Endothelial cell of umbilical vein (primary cell): Measurements from ENCODE around the gene ISOC1. TPM values are rescaled to one million over a fixed set of nuclear protein-coding genes. Genes with fewer than 3 reads are reported as not detected.

Source experiments
- BruUV-seq: library from RNA; stranded (reverse); fragments of 400-500 nt; replicated peaks from 2 replicates; lab custom pipeline; 2021; lab: Mats Ljungman, UMichigan
- CTCF ChIA-PET: fragments of 300-600, 350-600 bp; sonication (Branson Sonifier 250); formaldehyde crosslinking; loops from one replicate; lab custom pipeline; 2021; ENCODE audit warnings: antibody characterized with exemption, inconsistent platforms; lab: Charles Lee
- POLR2A ChIA-PET: fragments of 300-600, 350-600 bp; sonication (Branson Sonifier 250); formaldehyde crosslinking; loops from one replicate; lab custom pipeline; 2021; ENCODE audit warnings: antibody characterized with exemption, inconsistent platforms; lab: Charles Lee
- DNase-seq: peaks from one replicate; pipeline ENCODE4 v3.0.0-alpha.2; 2011; ENCODE audit warnings: low read depth, low spot score
- FAIRE-seq: peaks from 2 replicates; lab custom pipeline; 2011; peaks lifted over from hg19 to GRCh38; lab: Jason Lieb, UNC
- H2AFZ ChIP-seq: 2 replicates; pipeline ENCODE4 v1.6.0; 2012; ENCODE audit warnings: low read depth, low read length, control low read depth, inconsistent platforms
- H3K27ac ChIP-seq: 2 replicates; pipeline ENCODE4 v1.5.1; 2011; ENCODE audit warnings: low read depth, mild to moderate bottlenecking, control low read depth, low read length, moderate library complexity; ENCODE audit not compliant: insufficient read depth
- H3K27me3 ChIP-seq, 2 experiments: 2 replicates each; pipeline versions ENCODE4 v1.6.0 to v1.6.1; 2011; ENCODE audit warnings: low read length in 2 of 2, mixed read lengths in 1 of 2; ENCODE audit not compliant: control insufficient read depth in 2 of 2, insufficient read depth in 2 of 2
- H3K36me3 ChIP-seq, 2 experiments: 2 replicates in 1 of 2; 3 replicates in 1 of 2; pipeline ENCODE4 v1.5.1; 2011; ENCODE audit warnings: low read length in 2 of 2, mild to moderate bottlenecking in 1 of 2, moderate library complexity in 1 of 2; ENCODE audit not compliant: control insufficient read depth in 2 of 2, insufficient read depth in 2 of 2; ENCODE audit errors: extremely low read depth in 1 of 2
- H3K4me1 ChIP-seq: 3 replicates; pipeline ENCODE4 v1.5.1; 2011; ENCODE audit warnings: mild to moderate bottlenecking, low read length; ENCODE audit not compliant: control insufficient read depth, insufficient read depth; ENCODE audit errors: extremely low read depth
- H3K4me2 ChIP-seq: 2 replicates; pipeline ENCODE4 v1.6.1; 2011; ENCODE audit warnings: low read length, control low read depth, mixed read lengths; ENCODE audit not compliant: insufficient read depth
- H3K4me3 ChIP-seq, 3 experiments: fragments of 200-600 bp in 1 of 3; sonication (generic), shearing (Covaris generic) in 1 of 3; replicated peaks in 1 of 3; 2 replicates each; pipeline ENCODE4 v1.5.1; 2011 to 2016; ENCODE audit warnings: control low read depth in 3 of 3, low read length in 3 of 3, mild to moderate bottlenecking in 2 of 3, inconsistent platforms in 1 of 3, low read depth in 1 of 3, moderate library complexity in 1 of 3; ENCODE audit not compliant: insufficient read depth in 1 of 3
- H3K79me2 ChIP-seq: 2 replicates; pipeline ENCODE4 v1.6.0; 2012; ENCODE audit warnings: low read length, inconsistent platforms; ENCODE audit not compliant: control insufficient read depth, insufficient read depth
- H3K9ac ChIP-seq: replicated peaks from 2 replicates; pipeline ENCODE3; 2011; ENCODE audit warnings: low read length, control low read depth; ENCODE audit not compliant: insufficient read depth; ENCODE audit errors: extremely low read depth
- H3K9me1 ChIP-seq: replicated peaks from 3 replicates; pipeline ENCODE4 v1.6.0; 2011; ENCODE audit warnings: mild to moderate bottlenecking, low read length; ENCODE audit not compliant: control insufficient read depth, insufficient read depth; ENCODE audit errors: extremely low read depth
- H3K9me3 ChIP-seq: replicated peaks from 2 replicates; pipeline ENCODE4 v1.5.1; 2012; ENCODE audit warnings: low read length, inconsistent platforms; ENCODE audit not compliant: control insufficient read depth, insufficient read depth
- H4K20me1 ChIP-seq: replicated peaks from 2 replicates; pipeline ENCODE3; 2011; ENCODE audit warnings: mild to moderate bottlenecking, low read length; ENCODE audit not compliant: control insufficient read depth, insufficient read depth; ENCODE audit errors: extremely low read depth
- EZH2 ChIP-seq: IDR thresholded peaks from 2 replicates; pipeline ENCODE4 v1.6.1; 2012; ENCODE audit warnings: borderline replicate concordance, low read depth, mild to moderate bottlenecking, moderate library complexity, low read length, inconsistent platforms; ENCODE audit not compliant: severe bottlenecking
- FOS ChIP-seq: IDR thresholded peaks from 2 replicates; pipeline ENCODE4 v1.6.1; 2011; ENCODE audit warnings: mild to moderate bottlenecking, low read length, moderate library complexity, borderline replicate concordance; ENCODE audit not compliant: insufficient read depth
- GATA2 ChIP-seq: IDR thresholded peaks from 2 replicates; pipeline ENCODE4 v1.7.0; 2011; ENCODE audit warnings: low read depth, mild to moderate bottlenecking, moderate library complexity, mixed read lengths, low read length; ENCODE audit not compliant: insufficient read length, insufficient read depth
- JUN ChIP-seq: IDR thresholded peaks from 2 replicates; pipeline ENCODE4 v1.6.1; 2011; ENCODE audit warnings: borderline replicate concordance, low read depth; ENCODE audit not compliant: insufficient read length, insufficient read depth
- MYC ChIP-seq: IDR thresholded peaks from one replicate; pipeline ENCODE4 v1.6.1; 2011; ENCODE audit warnings: mild to moderate bottlenecking, low read depth, low read length
- POLR2A ChIP-seq: IDR thresholded peaks from 2 replicates; pipeline ENCODE4 v1.6.1; 2012; ENCODE audit warnings: low read depth, mild to moderate bottlenecking, control low read depth, low read length
- POLR2AphosphoS5 ChIP-seq: IDR thresholded peaks from 2 replicates; pipeline ENCODE4 v1.6.1; 2012; ENCODE audit warnings: low read depth, mild to moderate bottlenecking, control low read depth, low read length, moderate library complexity; ENCODE audit not compliant: insufficient read depth
- dilution Hi-C: fragments of 300-500 bp; cut with MboI; formaldehyde crosslinking; loops from one replicate; pipeline ENCODE4 v1.15.0; 2019; ENCODE audit warnings: low sequenced_read_pairs; ENCODE audit not compliant: extremely low pct_ligation_motif_present
- intact Hi-C: fragments of 100-400 bp; cut with micrococcal nuclease; formaldehyde crosslinking; loops from one replicate; pipeline ENCODE4 v1.10.0; 2022
- polyA plus RNA-seq, 4 experiments: library from polyadenylated mRNA; depleted of rRNA in 3 of 4; stranded (reverse) in 3 of 4; unstranded in 1 of 4; fragments of >200 nt; gene quantifications; 2 replicates each; pipeline versions ENCODE4 v1.2.1 to v1.2.3, GENCODE V29; 2011 to 2012; ENCODE audit warnings: missing spikeins in 1 of 4
- total RNA-seq: library from RNA; stranded (reverse); gene quantifications from 2 replicates; pipeline ENCODE4 v1.2.3, GENCODE V29; 2021
- TF ChIP-seq, protein P1 (sequence below): IDR thresholded peaks from 2 replicates; pipeline ENCODE4 v1.6.1; 2011; ENCODE audit not compliant: insufficient read depth, insufficient read length
- TF ChIP-seq, protein P2 (sequence below), 2 donors: IDR thresholded peaks; 1 replicate in 1 of 2; 2 replicates in 1 of 2; pipeline ENCODE4 v1.5.1; 2011; ENCODE audit warnings: low read length in 2 of 2, mild to moderate bottlenecking in 2 of 2, moderate library complexity in 2 of 2, control low read depth in 1 of 2, inconsistent platforms in 1 of 2, low read depth in 1 of 2; ENCODE audit not compliant: insufficient read depth in 1 of 2; ENCODE audit errors: extremely low read depth in 1 of 2

Gene ISOC1
- total and polyA plus RNA-seq, 2 donors (not counting 3 experiments of a cell fraction or from before 2014, with no cell fraction given), result 21.4 to 21.6 TPM

DNA sequence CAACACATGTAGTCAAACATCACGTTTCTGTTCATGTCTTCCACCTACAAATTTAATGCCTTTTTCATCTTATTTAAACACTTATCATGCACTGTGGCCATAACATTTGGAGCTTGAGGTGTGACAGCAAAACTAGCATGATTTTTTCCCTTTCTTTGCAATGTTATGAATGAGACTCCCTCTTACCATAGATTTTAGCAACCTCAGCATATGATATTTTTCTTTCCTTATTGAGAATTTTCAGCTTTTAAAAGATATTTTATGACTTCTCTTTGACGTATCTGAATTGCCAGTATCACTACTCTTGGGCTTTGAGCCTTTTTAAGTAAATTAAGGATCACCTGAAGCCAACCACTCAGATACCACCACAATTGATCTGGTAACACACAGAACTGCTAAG is 32.7 kb upstream of the ISOC1 start:
- Histone ChIP-seq H4K20me1 (no peaks in the 10 kb centered on the region), H3K4me3 (no peak overlapping the region), H3K9me3 (no peaks in the 10 kb centered on the region), H3K27ac (no peak overlapping the region), H3K79me2 (no peaks in the 10 kb centered on the region), H3K4me1 (no peaks in the 10 kb centered on the region), H3K9ac (no peak overlapping the region), H2AFZ (no peak overlapping the region), H3K4me2 (no peak overlapping the region), H3K27me3 (no peaks in the 10 kb centered on the region), H3K9me1 (no peaks in the 10 kb centered on the region), H3K36me3 (no peaks in the 10 kb centered on the region)
- dilution Hi-C loops, result no loop called here
- FAIRE-seq (no peak), DNase-seq (no peak)
- no TSS peak for BruUV-seq
- ChIA-PET POLR2A (no interaction called here), CTCF (no interaction called here)
- intact Hi-C loops, result no loop called here
- TF ChIP-seq FOS, result no peak

DNA sequence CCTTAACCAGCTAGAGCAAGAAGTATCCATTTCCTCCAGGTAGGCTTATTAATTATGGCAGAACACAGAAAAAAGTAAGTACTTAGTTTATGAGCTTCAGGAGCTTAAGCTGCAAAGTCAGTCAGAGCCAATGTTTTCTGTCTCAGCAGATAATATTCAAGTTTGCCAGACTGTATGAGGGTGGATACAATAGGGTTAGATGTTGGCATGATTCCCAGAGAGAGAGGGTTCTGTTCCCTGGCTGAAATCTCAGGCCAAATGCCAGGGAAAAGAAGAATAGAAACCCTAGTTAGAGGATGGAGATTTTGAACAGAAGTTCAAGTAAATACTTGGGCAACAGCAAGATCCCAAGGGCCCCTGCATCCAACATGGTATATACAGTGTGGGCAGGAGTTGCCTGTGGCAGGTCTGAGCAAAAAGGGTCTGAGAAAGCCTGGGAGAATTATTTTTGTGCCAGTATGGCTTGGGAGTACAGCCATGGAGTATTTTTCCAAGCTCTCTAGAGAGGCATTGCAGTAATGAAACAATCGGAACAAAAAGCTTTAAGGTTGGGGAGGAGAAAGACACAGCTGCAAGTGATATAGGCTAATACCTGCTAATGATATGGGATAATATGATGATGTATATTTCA is 31.0 kb upstream of the ISOC1 start:
- TF ChIP-seq, protein P1, sequence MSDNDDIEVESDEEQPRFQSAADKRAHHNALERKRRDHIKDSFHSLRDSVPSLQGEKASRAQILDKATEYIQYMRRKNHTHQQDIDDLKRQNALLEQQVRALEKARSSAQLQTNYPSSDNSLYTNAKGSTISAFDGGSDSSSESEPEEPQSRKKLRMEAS, result no peak
- no peak for TF ChIP-seq POLR2AphosphoS5
- TF ChIP-seq MYC, result no peak
- no peak for TF ChIP-seq POLR2A
- TF ChIP-seq JUN, result no peak
- no peak for TF ChIP-seq FOS
- no peak for TF ChIP-seq EZH2
- TF ChIP-seq, protein P2, sequence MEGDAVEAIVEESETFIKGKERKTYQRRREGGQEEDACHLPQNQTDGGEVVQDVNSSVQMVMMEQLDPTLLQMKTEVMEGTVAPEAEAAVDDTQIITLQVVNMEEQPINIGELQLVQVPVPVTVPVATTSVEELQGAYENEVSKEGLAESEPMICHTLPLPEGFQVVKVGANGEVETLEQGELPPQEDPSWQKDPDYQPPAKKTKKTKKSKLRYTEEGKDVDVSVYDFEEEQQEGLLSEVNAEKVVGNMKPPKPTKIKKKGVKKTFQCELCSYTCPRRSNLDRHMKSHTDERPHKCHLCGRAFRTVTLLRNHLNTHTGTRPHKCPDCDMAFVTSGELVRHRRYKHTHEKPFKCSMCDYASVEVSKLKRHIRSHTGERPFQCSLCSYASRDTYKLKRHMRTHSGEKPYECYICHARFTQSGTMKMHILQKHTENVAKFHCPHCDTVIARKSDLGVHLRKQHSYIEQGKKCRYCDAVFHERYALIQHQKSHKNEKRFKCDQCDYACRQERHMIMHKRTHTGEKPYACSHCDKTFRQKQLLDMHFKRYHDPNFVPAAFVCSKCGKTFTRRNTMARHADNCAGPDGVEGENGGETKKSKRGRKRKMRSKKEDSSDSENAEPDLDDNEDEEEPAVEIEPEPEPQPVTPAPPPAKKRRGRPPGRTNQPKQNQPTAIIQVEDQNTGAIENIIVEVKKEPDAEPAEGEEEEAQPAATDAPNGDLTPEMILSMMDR (IDR thresholded peaks at IDR 0.05; ENCODE audit: extremely low read depth in 1 of 2, insufficient read depth in 1 of 2, low read depth in 1 of 2, low read length in 2 of 2), result no peak
- no peak for TF ChIP-seq GATA2
- Histone ChIP-seq H3K9me1 (no peaks in the 10 kb centered on the region), H3K4me2 (no peak overlapping the region), H3K27me3 (no peaks in the 10 kb centered on the region), H3K79me2 (no peaks in the 10 kb centered on the region), H3K36me3 (no peaks in the 10 kb centered on the region), H3K9ac (no peak overlapping the region), H3K27ac (no peak overlapping the region), H3K9me3 (no peaks in the 10 kb centered on the region), H3K4me1 (no peaks in the 10 kb centered on the region), H3K4me3 (no peak overlapping the region), H4K20me1 (no peaks in the 10 kb centered on the region), H2AFZ (no peak overlapping the region)
- FAIRE-seq, result peak; percentile 54
- peak; percentile 74 for DNase-seq
- intact Hi-C loops (no loop called here), dilution Hi-C loops (no loop called here)
- ChIA-PET CTCF (no interaction called here), POLR2A (no interaction called here)
- BruUV-seq, result no TSS peak
